ENCODE results near the gene LY9.

LY9 gene

GRCh38 chr1:160814316-160814715, 18.3 kb downstream of the LY9 start:
- H3K27ac ChIP-seq (ENCODE audit: low read depth, low read length), result no peak overlapping the region
- no peaks in the 10 kb centered on the region for H3K4me1 ChIP-seq (ENCODE audit: control insufficient read depth, low read length)
- H3K9me2 ChIP-seq (replicated peaks; ENCODE audit: control insufficient read depth, low read length), result no peaks in the 10 kb centered on the region
- no peaks in the 10 kb centered on the region for H3K36me3 ChIP-seq (ENCODE audit: control insufficient read depth, low read length)
- H3K79me2 ChIP-seq (ENCODE audit: control insufficient read depth, low read length), result no peaks in the 10 kb centered on the region
- no peak for TF ChIP-seq CTCF (IDR thresholded peaks at IDR 0.05; ENCODE audit: low read depth, low read length, poor library complexity, severe bottlenecking)
- no peak for TF ChIP-seq EZH2phosphoT487 (IDR thresholded peaks at IDR 0.05; ENCODE audit: borderline replicate concordance, low read length)
- no peaks in the 10 kb centered on the region; the same call in 1 of the 2 replicates for H3K27me3 ChIP-seq (ENCODE audit: control insufficient read depth, low read length)
- H4K20me1 ChIP-seq (ENCODE audit: control insufficient read depth, insufficient read depth, low read depth, low read length), result no peaks in the 10 kb centered on the region
- no peak overlapping the region for H3K4me3 ChIP-seq (ENCODE audit: low read length)
- no peaks in the 10 kb centered on the region for H3K9me3 ChIP-seq (ENCODE audit: control insufficient read depth, insufficient read depth, low read length)
- H3K4me2 ChIP-seq (ENCODE audit: low read length), result no peak overlapping the region
- H3F3A ChIP-seq (ENCODE audit: control insufficient read depth, insufficient read depth), result no peaks in the 10 kb centered on the region

- no peaks in the 10 kb centered on the region for H4K20me1 ChIP-seq (ENCODE audit: control insufficient read depth, insufficient read depth, low read depth, low read length)
- no peak overlapping the region for H3K4me3 ChIP-seq (ENCODE audit: low read length)
- H3K9me3 ChIP-seq (ENCODE audit: control insufficient read depth, insufficient read depth, low read length), result no peaks in the 10 kb centered on the region
- H3K27ac ChIP-seq (ENCODE audit: low read depth, low read length), result no peak overlapping the region
- H3K27me3 ChIP-seq (ENCODE audit: control insufficient read depth, low read length), result no peaks in the 10 kb centered on the region; the same call in 1 of the 2 replicates
- TF ChIP-seq EZH2phosphoT487 (IDR thresholded peaks at IDR 0.05; ENCODE audit: borderline replicate concordance, low read length), result no peak
- no peak for TF ChIP-seq CTCF (IDR thresholded peaks at IDR 0.05; ENCODE audit: low read depth, low read length, poor library complexity, severe bottlenecking)
- no peaks in the 10 kb centered on the region for H3F3A ChIP-seq (ENCODE audit: control insufficient read depth, insufficient read depth)
- no peaks in the 10 kb centered on the region for H3K79me2 ChIP-seq (ENCODE audit: control insufficient read depth, low read length)
- H3K4me1 ChIP-seq (ENCODE audit: control insufficient read depth, low read length), result no peaks in the 10 kb centered on the region
- H3K9me2 ChIP-seq (replicated peaks; ENCODE audit: control insufficient read depth, low read length), result no peaks in the 10 kb centered on the region
- H3K36me3 ChIP-seq (ENCODE audit: control insufficient read depth, low read length), result no peaks in the 10 kb centered on the region
- no peak overlapping the region for H3K4me2 ChIP-seq (ENCODE audit: low read length)
These were observed 18.9 kb downstream of the LY9 start for GRCh38 chr1:160814856-160815255.

- Histone ChIP-seq H3K27me3 (ENCODE audit: control insufficient read depth, low read length) (no peaks in the 10 kb centered on the region), H3K36me3 (ENCODE audit: control insufficient read depth, low read length) (no peaks in the 10 kb centered on the region), H3F3A (ENCODE audit: control insufficient read depth, insufficient read depth) (no peaks in the 10 kb centered on the region), H3K27ac (ENCODE audit: low read depth, low read length) (no peak overlapping the region), H3K79me2 (ENCODE audit: control insufficient read depth, low read length) (no peaks in the 10 kb centered on the region), H3K4me3 (ENCODE audit: low read length) (no peak overlapping the region), H3K9me2 (replicated peaks; ENCODE audit: control insufficient read depth, low read length) (no peaks in the 10 kb centered on the region), H3K9me3 (ENCODE audit: control insufficient read depth, insufficient read depth, low read length) (no peaks in the 10 kb centered on the region), H4K20me1 (ENCODE audit: control insufficient read depth, insufficient read depth, low read depth, low read length) (no peaks in the 10 kb centered on the region), H3K4me1 (ENCODE audit: control insufficient read depth, low read length) (no peaks in the 10 kb centered on the region), H3K4me2 (ENCODE audit: low read length) (no peak overlapping the region)
- TF ChIP-seq EZH2phosphoT487 (IDR thresholded peaks at IDR 0.05; ENCODE audit: borderline replicate concordance, low read length) (no peak), CTCF (IDR thresholded peaks at IDR 0.05; ENCODE audit: low read depth, low read length, poor library complexity, severe bottlenecking) (no peak)
These were observed 22.4 kb downstream of the LY9 start for GRCh38 chr1:160818207-160818937.
